GM21576 (cell line): ENCODE measurements around the gene CEACAM18.
"Not testable (repeated sequence)": the region's sequence is repeated elsewhere in the genome, so short reads cannot be mapped to it uniquely, and the experiment has no call there.

Source experiments
- ATAC-seq: cut with Tn5 transposase; IDR thresholded peaks from one replicate; pipeline ENCODE4 v1.9.1; 2021; ENCODE audit warnings: mild to moderate bottlenecking, moderate library complexity; ENCODE audit not compliant: unreplicated experiment

The CEACAM18 gene

GRCh38 chr19:51489113-51489512 lies 10.8 kb downstream of the CEACAM18 start:
- ATAC-seq = no peak

GRCh38 chr19:51490676-51491075 lies 12.3 kb downstream of the CEACAM18 start:
- ATAC-seq = no peak

DNA sequence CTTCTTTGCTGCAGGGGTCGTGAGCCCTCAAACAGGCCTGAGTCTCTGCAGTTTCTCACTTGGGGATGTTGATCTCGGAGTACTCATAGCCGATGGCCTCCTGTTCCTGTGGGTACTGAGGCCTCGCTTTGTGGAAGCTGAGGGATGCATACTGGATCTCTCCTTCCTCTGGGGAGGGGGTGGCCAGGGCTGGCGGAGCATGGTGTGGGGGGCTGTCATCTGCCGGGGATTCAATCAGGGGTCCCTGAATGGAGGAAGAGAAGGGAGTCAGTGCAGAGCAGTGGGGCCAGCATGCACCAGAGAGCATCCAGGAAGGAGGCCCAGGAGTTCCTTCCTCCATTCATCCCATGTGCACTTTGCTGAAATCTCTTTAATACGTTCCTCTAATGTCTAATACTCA lies 13.2 kb downstream of the CEACAM18 start:
- ATAC-seq = no peak

GRCh38 chr19:51493776-51494175 lies 15.4 kb downstream of the CEACAM18 start:
- ATAC-seq = no peak

DNA sequence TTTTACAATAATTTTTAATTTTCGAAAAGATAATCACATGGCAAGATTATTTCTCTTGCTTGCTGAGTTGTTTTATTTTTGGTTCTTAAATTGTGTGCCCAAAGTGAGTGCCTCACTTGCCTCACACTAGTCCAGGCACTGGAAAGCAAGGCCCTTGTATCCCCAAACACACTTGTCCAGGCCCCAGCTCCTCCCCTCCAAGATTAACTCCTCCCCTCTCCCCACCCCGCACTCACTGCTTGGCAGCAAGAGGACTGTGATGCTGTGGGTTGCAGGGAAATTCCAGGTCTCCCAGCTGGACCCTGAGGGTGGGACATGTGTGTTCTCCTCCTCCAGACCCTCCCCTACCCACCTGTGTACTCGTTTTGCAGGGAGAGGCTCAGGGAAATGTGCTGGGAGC lies 19.3 kb downstream of the CEACAM18 start:
- ATAC-seq = no peak

DNA sequence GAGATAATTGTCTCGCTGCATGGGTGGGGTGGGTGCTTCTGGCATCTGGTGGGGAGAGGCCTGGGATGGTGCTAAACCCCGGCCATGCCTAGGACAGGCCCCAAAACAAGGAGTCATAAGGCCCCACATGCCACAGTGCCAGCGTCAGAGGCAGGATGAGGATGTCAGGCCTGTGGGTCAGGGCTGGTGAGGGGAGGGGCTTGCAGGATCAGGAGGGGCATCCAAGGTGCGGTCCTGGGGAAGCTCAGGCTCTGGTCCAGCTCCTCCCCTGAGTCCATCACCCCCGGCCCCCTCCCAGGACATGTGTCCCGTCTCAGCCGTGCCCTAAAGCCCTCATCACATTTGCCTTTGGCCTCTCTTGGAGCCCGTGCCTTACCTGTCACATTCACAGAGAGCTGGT lies 22.6 kb downstream of the CEACAM18 start:
- ATAC-seq = not testable (repeated sequence)

DNA sequence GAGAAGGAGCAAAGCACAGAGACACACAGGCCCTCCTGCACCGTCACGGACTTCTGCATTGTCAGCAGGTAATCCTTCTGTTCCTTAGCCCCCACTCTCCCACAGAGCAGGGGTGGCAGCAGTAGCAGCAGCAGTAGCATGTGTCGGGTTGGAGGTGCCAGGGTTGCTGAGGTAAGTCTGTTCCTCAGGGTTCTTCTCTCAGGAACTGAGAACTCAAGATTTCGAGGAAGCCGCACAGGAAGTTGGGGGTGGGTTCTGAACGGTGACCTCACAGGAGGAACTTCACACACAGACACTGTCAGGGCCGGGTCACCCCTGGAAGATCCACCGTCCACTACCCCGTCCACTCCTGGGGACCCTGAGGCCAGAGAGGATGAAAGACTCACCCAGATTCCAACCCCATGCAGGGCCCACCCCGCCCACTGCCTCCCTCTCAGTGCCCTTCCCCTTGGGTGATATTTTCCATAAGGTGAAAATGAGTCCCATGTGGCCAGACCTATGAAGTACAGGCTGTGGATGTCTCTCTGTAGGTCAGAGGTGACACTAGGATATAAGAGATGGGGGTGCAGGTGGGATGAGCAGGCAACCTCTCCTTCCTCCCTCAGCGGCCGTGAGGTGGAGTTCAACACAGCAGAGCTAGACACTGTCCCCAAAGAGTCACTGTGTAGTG lies 23.4 kb downstream of the CEACAM18 start, which contains the start of gene SIGLEC12:
Gene SIGLEC12, minus strand, starts transcription at position 207 of the 670 bp plus-strand sequence. Its CDS starts 67 bp downstream, at position 140.
- no peak for ATAC-seq

- no peak for ATAC-seq
These were observed 25.0 kb downstream of the CEACAM18 start for GRCh38 chr19:51503286-51503817.

- no peak for ATAC-seq
These were observed 25.6 kb downstream of the CEACAM18 start for GRCh38 chr19:51503896-51504295.

DNA sequence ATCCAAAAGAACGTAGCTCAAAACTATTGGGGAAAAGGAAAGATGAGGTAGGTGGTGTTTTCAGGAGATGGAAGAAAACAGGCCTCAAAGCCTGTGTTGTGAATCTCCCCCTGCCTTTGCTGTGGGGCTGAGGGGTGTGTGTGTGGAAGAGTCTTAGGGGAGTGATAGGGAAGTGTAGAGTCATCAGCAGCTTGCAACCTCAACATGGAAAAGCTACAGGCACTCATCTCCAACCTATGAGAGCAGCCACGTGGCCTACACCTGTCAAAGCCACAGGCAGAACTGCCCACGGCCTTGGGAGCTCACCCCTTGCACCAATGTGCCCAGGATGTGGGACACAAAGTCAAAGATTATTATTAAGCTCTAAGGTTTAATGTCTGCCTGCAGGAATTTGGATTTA lies 27.6 kb downstream of the CEACAM18 start:
- ATAC-seq = no peak

DNA sequence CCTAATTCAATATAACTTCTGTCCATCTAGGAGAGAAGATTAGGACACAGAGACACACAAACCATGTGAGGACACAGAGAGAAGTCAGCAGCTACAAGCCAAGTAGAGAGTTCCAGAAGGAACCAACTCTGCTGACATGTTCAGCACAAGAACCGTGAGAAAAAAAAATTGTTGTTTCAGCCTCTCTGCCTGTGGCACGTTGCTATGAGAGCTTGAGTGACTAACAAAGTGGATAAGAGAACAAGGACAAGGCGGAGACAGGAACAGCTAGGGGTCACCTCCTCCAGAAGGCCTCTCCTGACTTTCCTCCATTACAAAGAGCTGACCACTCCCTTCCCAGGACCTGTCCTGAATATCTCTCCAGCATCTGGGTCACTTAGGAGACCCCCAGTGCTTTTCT lies 28.9 kb downstream of the CEACAM18 start:
- ATAC-seq = no peak

GRCh38 chr19:51507640-51508058 lies 29.3 kb downstream of the CEACAM18 start:
- ATAC-seq = no peak

GRCh38 chr19:51508059-51508733 lies 29.9 kb downstream of the CEACAM18 start:
- no peak for ATAC-seq

DNA sequence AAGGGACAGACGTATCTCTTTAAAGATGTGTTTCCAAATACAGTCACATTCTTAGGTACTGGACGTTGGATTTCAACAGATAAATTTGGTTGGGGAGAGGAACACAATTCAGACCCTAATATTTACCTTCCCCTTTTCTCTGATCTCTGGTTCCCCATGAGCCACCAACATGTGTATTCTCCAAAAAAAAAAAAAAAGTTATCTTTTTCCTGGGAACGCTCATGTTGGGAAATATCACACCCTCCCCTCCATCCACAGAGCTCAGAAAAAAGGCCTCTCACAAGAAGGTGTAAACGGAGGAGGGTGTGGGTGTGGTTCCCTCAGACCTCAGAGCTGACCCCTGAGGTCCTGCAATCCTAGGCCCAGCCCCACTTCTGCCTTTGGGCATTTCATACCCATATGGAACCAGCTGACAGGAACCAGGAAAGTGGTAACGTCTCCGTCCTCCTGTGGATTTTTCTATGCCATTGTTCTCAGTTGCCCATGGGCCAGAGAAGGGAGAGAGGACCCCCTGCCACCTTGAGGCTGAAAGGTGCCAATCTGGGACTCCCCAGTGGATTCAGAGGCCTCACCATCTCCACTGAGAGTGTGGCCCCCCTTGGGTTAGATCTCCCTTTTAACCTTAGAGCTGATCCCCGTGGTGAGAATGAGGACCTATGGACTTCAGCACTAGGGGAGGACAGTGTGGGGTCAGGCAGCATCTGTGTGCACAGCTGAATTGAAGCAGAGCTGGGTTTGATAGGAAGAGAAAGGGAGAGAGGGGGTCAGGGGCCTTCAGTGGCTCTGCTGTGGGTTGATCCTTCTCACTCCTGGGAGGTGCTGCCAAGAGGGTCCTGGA lies 31.7 kb downstream of the CEACAM18 start:
- no peak for ATAC-seq

- no peak for ATAC-seq
These were observed 33.0 kb downstream of the CEACAM18 start for GRCh38 chr19:51511353-51511752.

DNA sequence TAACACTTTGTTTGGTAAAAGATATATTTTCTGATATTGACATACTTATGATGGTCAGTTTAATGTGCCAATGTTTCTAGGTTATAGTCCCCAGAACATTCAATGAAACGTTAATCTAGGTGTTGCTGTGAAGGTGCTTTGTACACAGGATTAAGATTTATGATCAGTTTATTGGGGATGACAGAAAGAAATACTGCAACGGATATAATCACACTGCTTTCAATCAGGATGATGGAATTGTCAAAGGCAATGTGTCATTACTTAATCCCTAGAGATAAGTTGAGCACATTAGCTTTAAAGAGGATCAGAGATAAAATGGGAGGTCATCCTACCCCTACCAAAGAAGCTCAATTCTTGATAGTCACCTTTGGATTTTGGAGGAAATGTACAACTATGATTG lies 35.6 kb downstream of the CEACAM18 start:
- no peak for ATAC-seq

DNA sequence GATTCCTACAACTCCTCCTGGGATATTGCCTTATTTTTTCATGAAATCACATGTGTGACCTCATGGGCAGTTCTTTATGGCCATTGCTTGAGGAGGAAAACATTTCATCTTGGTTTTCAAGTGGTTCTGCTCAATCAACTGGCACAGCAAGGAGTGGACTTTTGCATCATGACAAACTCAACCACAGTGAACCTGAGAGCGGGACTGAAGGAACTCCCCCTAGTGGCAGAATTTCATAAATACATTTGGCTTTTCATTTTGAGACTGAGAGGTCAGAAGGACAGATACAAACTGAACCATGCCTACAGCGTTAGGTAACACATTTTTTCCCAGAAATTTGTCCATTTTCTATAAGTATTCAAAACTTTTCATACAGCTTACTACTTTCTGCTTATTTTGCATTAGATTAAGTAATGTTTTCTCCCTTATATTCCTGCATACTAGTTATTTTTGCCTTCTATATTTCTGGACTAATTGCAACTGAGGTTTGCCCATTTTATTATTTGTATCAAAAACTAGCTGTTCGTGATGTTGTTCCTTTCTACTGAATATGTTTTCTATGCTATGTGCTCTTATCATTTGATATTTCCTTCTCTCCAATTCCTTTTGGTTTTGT lies 36.6 kb downstream of the CEACAM18 start:
- no peak for ATAC-seq

DNA sequence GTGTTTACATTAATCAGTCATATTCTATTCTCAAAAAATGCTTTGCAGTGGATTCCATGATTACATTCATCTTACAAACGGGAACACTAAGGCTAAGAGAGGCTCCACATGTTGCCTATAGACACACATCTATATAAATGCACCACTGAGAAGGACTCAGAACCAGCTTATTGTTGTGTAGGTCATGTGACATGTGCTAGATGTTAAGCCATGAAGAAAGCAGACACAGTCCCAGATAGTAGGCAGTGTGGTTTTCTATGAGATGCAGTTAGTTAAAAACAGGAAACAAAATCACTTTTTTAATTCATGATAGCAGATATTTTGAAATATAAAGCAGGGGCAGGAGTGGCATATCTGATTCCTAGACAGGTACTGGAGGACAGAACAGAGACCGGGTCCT lies 42.4 kb downstream of the CEACAM18 start:
- no peak for ATAC-seq

- no peak for ATAC-seq
These were observed 43.0 kb downstream of the CEACAM18 start for GRCh38 chr19:51521357-51521756.

DNA sequence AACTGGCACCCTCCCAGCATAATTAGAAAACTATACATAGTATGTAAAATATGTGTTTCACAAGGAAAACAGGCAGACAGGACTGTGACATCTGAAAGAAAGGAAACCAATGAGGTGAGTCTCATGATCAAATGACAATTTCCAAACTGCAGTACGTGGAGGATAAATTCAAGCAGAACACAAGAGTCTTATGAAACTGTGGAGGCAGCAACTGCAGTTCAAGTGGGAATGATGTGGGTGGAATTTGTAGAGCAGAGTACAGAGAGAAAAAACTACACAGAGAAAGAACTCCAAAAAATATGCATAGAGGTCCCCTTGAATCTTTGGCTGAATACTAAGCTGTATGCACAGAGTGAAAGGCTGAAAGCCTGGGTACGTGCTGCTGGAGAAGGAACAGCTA lies 43.4 kb downstream of the CEACAM18 start:
- ATAC-seq = no peak

- no peak for ATAC-seq
These were observed 46.4 kb downstream of the CEACAM18 start for GRCh38 chr19:51524666-51525264.
